ENCODE results near the gene PMEPA1. TPM values are rescaled to one million over a fixed set of nuclear protein-coding genes. Genes with fewer than 3 reads are reported as not detected.

The PMEPA1 gene
- total and polyA plus RNA-seq, 10 of the 15 experiments (the other 5 are each of a cell fraction or from before 2014, with no cell fraction given), result 0.02 to 0.10 (median 0.04) TPM; not detected in 3

DNA sequence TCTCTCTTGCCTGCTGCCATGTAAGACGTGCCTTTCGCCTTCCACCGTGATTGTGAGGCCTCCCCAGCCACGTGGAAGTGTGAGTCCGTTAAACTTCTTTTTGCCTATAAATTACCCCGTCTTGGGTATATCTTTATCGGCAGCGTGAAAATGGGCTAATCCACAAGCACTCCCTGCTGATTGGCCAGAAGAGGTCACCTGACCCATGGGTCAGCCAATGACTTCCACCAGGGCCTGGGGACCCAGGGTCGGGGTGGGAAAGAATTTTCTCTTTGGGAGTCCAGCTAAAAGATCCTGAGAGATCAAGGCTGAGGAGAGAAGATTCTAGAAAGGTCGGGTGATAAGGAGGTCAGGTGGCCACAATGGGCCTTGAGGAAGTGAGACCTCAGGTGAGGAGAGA is 106.7 kb downstream of the PMEPA1 start:
- Histone ChIP-seq H3K27ac (ENCODE audit: control insufficient read depth, insufficient read depth) (no peak overlapping the region), H3K4me1 (ENCODE audit: control insufficient read depth, insufficient read depth, low read length) (peaks cover 13% of the 10 kb centered on the region), H3K4me2 (ENCODE audit: control insufficient read depth, insufficient read depth) (no peak overlapping the region), H3K79me2 (ENCODE audit: control insufficient read depth, insufficient read depth, low read length) (no peaks in the 10 kb centered on the region), H3K36me3 (ENCODE audit: control insufficient read depth in 2 of 2, insufficient read depth in 2 of 2, low read length in 1 of 2) (no peaks in the 10 kb centered on the region; a peak in 1 of 4 replicates), H3K4me3 (no peak overlapping the region), H3K9ac (ENCODE audit: control insufficient read depth, insufficient read depth, low read length) (no peak overlapping the region), H2AFZ (ENCODE audit: control insufficient read depth, low read depth, low read length) (no peak overlapping the region), H3K9me3 (replicated peaks; ENCODE audit: control insufficient read depth, insufficient read depth, low read length) (no peaks in the 10 kb centered on the region; the same call in 2 of the 3 replicates), H4K20me1 (ENCODE audit: control insufficient read depth, insufficient read depth) (no peaks in the 10 kb centered on the region), H3K27me3 (replicated peaks in 1 of 2; ENCODE audit: control insufficient read depth in 2 of 2, insufficient read depth in 2 of 2, low read length in 1 of 2) (no peaks in the 10 kb centered on the region)
- no peak for TF ChIP-seq SIX5 (IDR thresholded peaks at IDR 0.05; ENCODE audit: low read depth, low read length, severe bottlenecking)
- TF ChIP-seq, protein P1, sequence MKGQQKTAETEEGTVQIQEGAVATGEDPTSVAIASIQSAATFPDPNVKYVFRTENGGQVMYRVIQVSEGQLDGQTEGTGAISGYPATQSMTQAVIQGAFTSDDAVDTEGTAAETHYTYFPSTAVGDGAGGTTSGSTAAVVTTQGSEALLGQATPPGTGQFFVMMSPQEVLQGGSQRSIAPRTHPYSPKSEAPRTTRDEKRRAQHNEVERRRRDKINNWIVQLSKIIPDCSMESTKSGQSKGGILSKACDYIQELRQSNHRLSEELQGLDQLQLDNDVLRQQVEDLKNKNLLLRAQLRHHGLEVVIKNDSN (IDR thresholded peaks at IDR 0.05; ENCODE audit: borderline replicate concordance, extremely low read length, insufficient read depth, low read depth, low read length), result peak; percentile 12
- peak; percentile 72 for TF ChIP-seq NFYB (IDR thresholded peaks at IDR 0.05; ENCODE audit: insufficient read depth, low read depth, low read length)
- FAIRE-seq, result no peak
- ChIA-PET SMC1A (ENCODE audit: uncharacterized antibody, unreplicated experiment) (no interaction called here), POLR2A (no interaction called here), CTCF (interaction anchor here (3.2 kb wide), 1 partner anchor 104 kb away, joined by 13 read pairs; no protein-coding TSS in a partner anchor), RAD21 (ENCODE audit: unreplicated experiment) (no interaction called here)
- no TSS peak for BruUV-seq (replicated peaks)
- no peak for ATAC-seq
- in situ Hi-C loops (cut with MboI) (no loop called here), intact Hi-C loops (cut with micrococcal nuclease; ENCODE audit: unreplicated experiment) (no loop called here)
- whole genome bisulfite sequencing (ENCODE audit: insufficient coverage, insufficient replicate concordance, low lambda C conversion rate, missing lambda C conversion rate), result 64% methylated on average over 10 of the region's 10 CpGs
- DNase-seq (ENCODE audit: low read depth, low spot score), result no peak

DNA sequence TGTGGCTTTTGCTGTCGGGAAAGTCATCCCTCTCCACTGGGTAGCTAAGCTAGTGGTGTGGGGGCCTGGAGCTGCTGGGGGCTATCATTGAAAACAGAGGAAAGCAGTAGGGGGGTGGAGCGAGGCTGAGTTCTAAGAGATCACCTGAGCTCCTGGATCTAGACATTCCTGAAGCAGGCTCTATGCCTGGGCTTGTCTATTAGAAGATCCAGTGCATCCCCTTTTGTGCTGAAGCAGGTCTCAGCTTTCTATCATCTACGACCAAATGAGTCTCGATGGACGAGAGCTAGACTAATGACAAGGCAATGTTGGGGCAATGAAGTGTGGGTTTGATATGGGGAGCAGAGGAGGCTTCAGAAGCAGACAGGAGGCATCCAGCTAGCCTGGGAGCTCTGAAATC is 108.1 kb downstream of the PMEPA1 start:
- no peak overlapping the region for H3K4me2 ChIP-seq (ENCODE audit: control insufficient read depth, insufficient read depth)
- H3K27me3 ChIP-seq (replicated peaks in 1 of 2; ENCODE audit: control insufficient read depth in 2 of 2, insufficient read depth in 2 of 2, low read length in 1 of 2), result no peaks in the 10 kb centered on the region
- no peak overlapping the region for H3K4me3 ChIP-seq
- no peaks in the 10 kb centered on the region for H4K20me1 ChIP-seq (ENCODE audit: control insufficient read depth, insufficient read depth)
- ATAC-seq (no peak), FAIRE-seq (no peak), DNase-seq (ENCODE audit: low read depth, low spot score) (no peak)
- H3K36me3 ChIP-seq (ENCODE audit: control insufficient read depth in 2 of 2, insufficient read depth in 2 of 2, low read length in 1 of 2), result no peaks in the 10 kb centered on the region; a peak in 1 of 4 replicates
- ChIA-PET POLR2A (no interaction called here), CTCF (interaction anchor here (0.9 to 3.2 kb wide), 8 partner anchors 17 to 590 kb away, joined by 3 to 14 read pairs (median 4); partner anchors contain the start of gene ZBP1), SMC1A (ENCODE audit: uncharacterized antibody, unreplicated experiment) (interaction anchor here (1.0 kb wide), 3 partner anchors 16 to 104 kb away, joined by 3 read pairs; no protein-coding TSS in a partner anchor), RAD21 (ENCODE audit: unreplicated experiment) (interaction anchor here (0.8 to 1.6 kb wide), 5 partner anchors 16 to 572 kb away, joined by 3 to 4 read pairs (median 3); partner anchors contain the start of gene ZBP1)
- peaks cover 13% of the 10 kb centered on the region for H3K4me1 ChIP-seq (ENCODE audit: control insufficient read depth, insufficient read depth, low read length)
- no peak overlapping the region for H3K9ac ChIP-seq (ENCODE audit: control insufficient read depth, insufficient read depth, low read length)
- 18% methylated on average over 5 of the region's 5 CpGs for WGBS (ENCODE audit: insufficient coverage, insufficient replicate concordance, low lambda C conversion rate, missing lambda C conversion rate)
- in situ Hi-C loops (cut with MboI), result no loop called here
- intact Hi-C loops (cut with micrococcal nuclease; ENCODE audit: unreplicated experiment), result no loop called here
- BruUV-seq (replicated peaks), result no TSS peak
- H3K79me2 ChIP-seq (ENCODE audit: control insufficient read depth, insufficient read depth, low read length), result no peaks in the 10 kb centered on the region
- no peaks in the 10 kb centered on the region; the same call in 2 of the 3 replicates for H3K9me3 ChIP-seq (replicated peaks; ENCODE audit: control insufficient read depth, insufficient read depth, low read length)
- H2AFZ ChIP-seq (ENCODE audit: control insufficient read depth, low read depth, low read length), result no peak overlapping the region
- H3K27ac ChIP-seq (ENCODE audit: control insufficient read depth, insufficient read depth), result no peak overlapping the region
- TF ChIP-seq, protein P2, sequence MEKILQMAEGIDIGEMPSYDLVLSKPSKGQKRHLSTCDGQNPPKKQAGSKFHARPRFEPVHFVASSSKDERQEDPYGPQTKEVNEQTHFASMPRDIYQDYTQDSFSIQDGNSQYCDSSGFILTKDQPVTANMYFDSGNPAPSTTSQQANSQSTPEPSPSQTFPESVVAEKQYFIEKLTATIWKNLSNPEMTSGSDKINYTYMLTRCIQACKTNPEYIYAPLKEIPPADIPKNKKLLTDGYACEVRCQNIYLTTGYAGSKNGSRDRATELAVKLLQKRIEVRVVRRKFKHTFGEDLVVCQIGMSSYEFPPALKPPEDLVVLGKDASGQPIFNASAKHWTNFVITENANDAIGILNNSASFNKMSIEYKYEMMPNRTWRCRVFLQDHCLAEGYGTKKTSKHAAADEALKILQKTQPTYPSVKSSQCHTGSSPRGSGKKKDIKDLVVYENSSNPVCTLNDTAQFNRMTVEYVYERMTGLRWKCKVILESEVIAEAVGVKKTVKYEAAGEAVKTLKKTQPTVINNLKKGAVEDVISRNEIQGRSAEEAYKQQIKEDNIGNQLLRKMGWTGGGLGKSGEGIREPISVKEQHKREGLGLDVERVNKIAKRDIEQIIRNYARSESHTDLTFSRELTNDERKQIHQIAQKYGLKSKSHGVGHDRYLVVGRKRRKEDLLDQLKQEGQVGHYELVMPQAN (conservative IDR thresholded peaks at IDR 0.05), result no peak
- TF ChIP-seq MYB (IDR thresholded peaks at IDR 0.05; ENCODE audit: borderline replicate concordance, low read depth, low read length), result no peak
- TF ChIP-seq, protein P3, sequence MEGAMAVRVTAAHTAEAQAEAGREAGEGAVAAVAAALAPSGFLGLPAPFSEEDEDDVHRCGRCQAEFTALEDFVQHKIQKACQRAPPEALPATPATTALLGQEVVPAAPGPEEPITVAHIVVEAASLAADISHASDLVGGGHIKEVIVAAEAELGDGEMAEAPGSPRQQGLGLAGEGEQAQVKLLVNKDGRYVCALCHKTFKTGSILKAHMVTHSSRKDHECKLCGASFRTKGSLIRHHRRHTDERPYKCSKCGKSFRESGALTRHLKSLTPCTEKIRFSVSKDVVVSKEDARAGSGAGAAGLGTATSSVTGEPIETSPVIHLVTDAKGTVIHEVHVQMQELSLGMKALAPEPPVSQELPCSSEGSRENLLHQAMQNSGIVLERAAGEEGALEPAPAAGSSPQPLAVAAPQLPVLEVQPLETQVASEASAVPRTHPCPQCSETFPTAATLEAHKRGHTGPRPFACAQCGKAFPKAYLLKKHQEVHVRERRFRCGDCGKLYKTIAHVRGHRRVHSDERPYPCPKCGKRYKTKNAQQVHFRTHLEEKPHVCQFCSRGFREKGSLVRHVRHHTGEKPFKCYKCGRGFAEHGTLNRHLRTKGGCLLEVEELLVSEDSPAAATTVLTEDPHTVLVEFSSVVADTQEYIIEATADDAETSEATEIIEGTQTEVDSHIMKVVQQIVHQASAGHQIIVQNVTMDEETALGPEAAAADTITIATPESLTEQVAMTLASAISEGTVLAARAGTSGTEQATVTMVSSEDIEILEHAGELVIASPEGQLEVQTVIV (IDR thresholded peaks at IDR 0.05; ENCODE audit: borderline replicate concordance, partially characterized antibody), result no peak
